Measurements from ENCODE around the gene NUTF2.
"Not testable (repeated sequence)": the region's sequence is repeated elsewhere in the genome, so short reads cannot be mapped to it uniquely, and the experiment has no call there.

The NUTF2 gene

GRCh38 chr16:67864044-67864443, 17.3 kb downstream of the NUTF2 start:
- DNase-seq (ENCODE audit: low spot score) = not testable (repeated sequence)

GRCh38 chr16:67864594-67864993, 17.9 kb downstream of the NUTF2 start:
- DNase-seq (ENCODE audit: low spot score) = no peak

- DNase-seq (ENCODE audit: low spot score) = no peak
These were observed 18.6 kb downstream of the NUTF2 start for GRCh38 chr16:67865318-67865717.

- DNase-seq (ENCODE audit: low spot score) = no peak
These were observed 21.6 kb downstream of the NUTF2 start for GRCh38 chr16:67868290-67868689.

- DNase-seq (ENCODE audit: low spot score) = no peak
These were observed 22.9 kb downstream of the NUTF2 start for GRCh38 chr16:67869653-67870052.

- no peak for DNase-seq (ENCODE audit: low spot score)
These were observed 24.5 kb downstream of the NUTF2 start for GRCh38 chr16:67871256-67871655.

GRCh38 chr16:67872131-67872630, 25.4 kb downstream of the NUTF2 start:
- no peak for DNase-seq (ENCODE audit: low spot score)

- DNase-seq (ENCODE audit: low spot score) = no peak
These were observed 26.1 kb downstream of the NUTF2 start, which contains the start of gene EDC4 for GRCh38 chr16:67872631-67873434. Gene EDC4 (plus strand): TSS chr16:67873052. CDS start chr16:67873262, 210 bp downstream.

- DNase-seq (ENCODE audit: low spot score) = no peak
These were observed 27.0 kb downstream of the NUTF2 start for GRCh38 chr16:67873435-67874370.

GRCh38 chr16:67874372-67874771, 27.6 kb downstream of the NUTF2 start:
- no peak for DNase-seq (ENCODE audit: low spot score)

GRCh38 chr16:67877064-67877463, 30.3 kb downstream of the NUTF2 start:
- DNase-seq (ENCODE audit: low spot score) = no peak

GRCh38 chr16:67878232-67878631, 31.5 kb downstream of the NUTF2 start:
- DNase-seq (ENCODE audit: low spot score) = no peak

- no peak for DNase-seq (ENCODE audit: low spot score)
These were observed 32.1 kb downstream of the NUTF2 start for GRCh38 chr16:67878846-67879245.

- no peak for DNase-seq (ENCODE audit: low spot score)
These were observed 32.7 kb downstream of the NUTF2 start for GRCh38 chr16:67879462-67879861.

- no peak for DNase-seq (ENCODE audit: low spot score)
These were observed 33.2 kb downstream of the NUTF2 start for GRCh38 chr16:67879936-67880335.

- DNase-seq (ENCODE audit: low spot score) = no peak
These were observed 33.9 kb downstream of the NUTF2 start for GRCh38 chr16:67880584-67880983.

- DNase-seq (ENCODE audit: low spot score) = peak; percentile 80
These were observed 35.0 kb downstream of the NUTF2 start for GRCh38 chr16:67881621-67882161.

- peak; percentile 96 for DNase-seq (ENCODE audit: low spot score)
These were observed 35.8 kb downstream of the NUTF2 start for GRCh38 chr16:67882374-67883145.

GRCh38 chr16:67883146-67883871, 36.6 kb downstream of the NUTF2 start:
- no peak for DNase-seq (ENCODE audit: low spot score)

- DNase-seq (ENCODE audit: low spot score) = no peak
These were observed 37.1 kb downstream of the NUTF2 start for GRCh38 chr16:67883872-67884261.

- DNase-seq (ENCODE audit: low spot score) = peak; percentile 82
These were observed 38.0 kb downstream of the NUTF2 start, which contains the start of gene NRN1L for GRCh38 chr16:67884684-67885083. Gene NRN1L (plus strand): TSS chr16:67884885. CDS start chr16:67884904, 19 bp downstream.

Measured in pons (tissue), 1 donor.